Measurements from ENCODE around the gene ACSBG1. TPM values are rescaled to one million over a fixed set of nuclear protein-coding genes. Genes with fewer than 3 reads are reported as not detected.
A peak's percentile ranks its signal among the peaks of the same experiment; 100 is the strongest.

ACSBG1 gene
- total RNA-seq, 4 donors from 2014 or later, result 61.8 to 375 (median 102) TPM

DNA sequence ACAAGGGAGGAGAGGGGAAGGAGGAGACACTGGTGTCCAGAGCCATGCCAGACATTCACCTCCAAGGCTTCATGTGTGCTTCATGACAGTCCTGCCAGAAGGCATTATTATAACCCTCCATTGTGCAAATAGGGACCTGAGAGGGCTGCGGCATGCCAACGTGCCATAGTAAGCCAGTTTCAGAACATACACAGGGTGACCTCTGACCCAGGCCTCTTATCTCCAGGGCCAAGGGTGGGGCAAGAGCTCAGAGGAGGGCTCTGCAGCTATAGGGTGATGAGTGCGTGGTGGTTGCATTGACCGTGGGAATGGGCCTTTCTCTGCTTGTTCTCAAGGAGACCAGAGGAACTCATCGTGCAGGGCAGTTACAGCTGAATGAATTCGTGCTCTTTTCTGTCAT is 9.7 kb upstream of the ACSBG1 start:
- Histone ChIP-seq H3K27ac (no peak overlapping the region), H3K4me1 (no peaks in the 10 kb centered on the region), H3K36me3 (no peaks in the 10 kb centered on the region), H3K4me3 (no peak overlapping the region), H3K9me3 (no peaks in the 10 kb centered on the region), H3K27me3 (no peaks in the 10 kb centered on the region)
- 84% methylated on average over 6 of the region's 6 CpGs for WGBS
- TF ChIP-seq POLR2AphosphoS5 (IDR thresholded peaks at IDR 0.05) (no peak), EP300 (IDR thresholded peaks at IDR 0.05) (no peak), POLR2A (IDR thresholded peaks at IDR 0.05) (no peak)
- TF ChIP-seq, protein P1, sequence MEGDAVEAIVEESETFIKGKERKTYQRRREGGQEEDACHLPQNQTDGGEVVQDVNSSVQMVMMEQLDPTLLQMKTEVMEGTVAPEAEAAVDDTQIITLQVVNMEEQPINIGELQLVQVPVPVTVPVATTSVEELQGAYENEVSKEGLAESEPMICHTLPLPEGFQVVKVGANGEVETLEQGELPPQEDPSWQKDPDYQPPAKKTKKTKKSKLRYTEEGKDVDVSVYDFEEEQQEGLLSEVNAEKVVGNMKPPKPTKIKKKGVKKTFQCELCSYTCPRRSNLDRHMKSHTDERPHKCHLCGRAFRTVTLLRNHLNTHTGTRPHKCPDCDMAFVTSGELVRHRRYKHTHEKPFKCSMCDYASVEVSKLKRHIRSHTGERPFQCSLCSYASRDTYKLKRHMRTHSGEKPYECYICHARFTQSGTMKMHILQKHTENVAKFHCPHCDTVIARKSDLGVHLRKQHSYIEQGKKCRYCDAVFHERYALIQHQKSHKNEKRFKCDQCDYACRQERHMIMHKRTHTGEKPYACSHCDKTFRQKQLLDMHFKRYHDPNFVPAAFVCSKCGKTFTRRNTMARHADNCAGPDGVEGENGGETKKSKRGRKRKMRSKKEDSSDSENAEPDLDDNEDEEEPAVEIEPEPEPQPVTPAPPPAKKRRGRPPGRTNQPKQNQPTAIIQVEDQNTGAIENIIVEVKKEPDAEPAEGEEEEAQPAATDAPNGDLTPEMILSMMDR (IDR thresholded peaks at IDR 0.05), result no peak
- peak in 1 of 2 donors; percentile 35 for DNase-seq (ENCODE audit: low spot score in 2 of 2)

DNA sequence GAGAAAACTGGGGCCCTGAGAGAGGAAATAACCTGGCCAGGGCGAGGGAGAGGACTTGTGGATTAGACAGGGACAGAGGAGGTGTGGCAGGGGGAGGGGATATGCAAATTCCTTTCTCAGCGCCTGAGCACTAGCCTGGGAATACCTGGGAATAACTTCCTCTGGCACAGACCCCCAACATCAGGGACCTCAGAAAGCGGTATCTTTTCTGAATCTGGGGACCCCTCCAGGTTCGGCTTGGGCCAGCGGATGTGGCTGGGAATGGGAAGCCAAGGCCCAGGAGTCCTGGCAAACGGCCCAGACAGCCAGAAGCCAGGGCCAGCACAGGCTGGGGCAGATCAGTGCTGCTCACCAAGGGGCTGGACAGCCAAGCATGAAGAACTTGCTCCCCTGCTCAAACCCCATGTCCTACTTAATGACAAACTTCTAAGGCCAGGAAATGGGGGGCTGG is 9.2 kb upstream of the ACSBG1 start:
- Histone ChIP-seq H3K9me3 (no peaks in the 10 kb centered on the region), H3K4me1 (no peaks in the 10 kb centered on the region), H3K4me3 (no peak overlapping the region), H3K36me3 (no peaks in the 10 kb centered on the region), H3K27ac (no peak overlapping the region), H3K27me3 (no peaks in the 10 kb centered on the region)
- WGBS, result 44% methylated on average over 4 of the region's 6 CpGs
- no peak for TF ChIP-seq POLR2A (IDR thresholded peaks at IDR 0.05)
- TF ChIP-seq, protein P1 (IDR thresholded peaks at IDR 0.05), result no peak
- no peak for TF ChIP-seq EP300 (IDR thresholded peaks at IDR 0.05)
- TF ChIP-seq POLR2AphosphoS5 (IDR thresholded peaks at IDR 0.05), result no peak
- peak in 1 of 2 donors; percentile 55 for DNase-seq (ENCODE audit: low spot score in 2 of 2)

DNA sequence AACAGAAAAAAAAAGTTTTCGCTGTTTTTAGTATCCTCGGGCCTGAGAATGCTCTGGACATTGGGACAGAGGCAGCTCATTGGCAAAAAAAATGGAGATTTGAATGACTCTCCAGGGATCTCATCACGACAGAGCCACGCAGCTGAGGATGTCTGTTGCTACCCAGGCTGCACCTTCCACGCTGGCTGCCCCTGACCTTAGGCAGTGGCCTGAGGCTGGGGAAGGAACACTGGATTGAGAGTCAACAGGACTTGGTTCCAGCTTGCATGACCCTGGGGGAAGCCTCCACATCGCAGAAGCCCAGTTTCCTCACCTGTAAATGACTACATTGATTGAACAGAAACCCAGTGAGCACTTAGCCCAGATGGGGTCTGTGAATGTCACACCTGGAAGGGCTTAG is 8.7 kb upstream of the ACSBG1 start:
- Histone ChIP-seq H3K9me3 (no peaks in the 10 kb centered on the region), H3K4me3 (no peak overlapping the region), H3K27ac (no peak overlapping the region), H3K36me3 (no peaks in the 10 kb centered on the region), H3K4me1 (no peaks in the 10 kb centered on the region), H3K27me3 (no peaks in the 10 kb centered on the region)
- TF ChIP-seq, protein P1 (IDR thresholded peaks at IDR 0.05), result no peak
- TF ChIP-seq EP300 (IDR thresholded peaks at IDR 0.05) (no peak), POLR2AphosphoS5 (IDR thresholded peaks at IDR 0.05) (no peak), POLR2A (IDR thresholded peaks at IDR 0.05) (no peak)
- WGBS, result 89% methylated on average over 6 of the region's 6 CpGs
- DNase-seq (ENCODE audit: low spot score in 2 of 2), result peak in 1 of 2 donors; percentile 21

DNA sequence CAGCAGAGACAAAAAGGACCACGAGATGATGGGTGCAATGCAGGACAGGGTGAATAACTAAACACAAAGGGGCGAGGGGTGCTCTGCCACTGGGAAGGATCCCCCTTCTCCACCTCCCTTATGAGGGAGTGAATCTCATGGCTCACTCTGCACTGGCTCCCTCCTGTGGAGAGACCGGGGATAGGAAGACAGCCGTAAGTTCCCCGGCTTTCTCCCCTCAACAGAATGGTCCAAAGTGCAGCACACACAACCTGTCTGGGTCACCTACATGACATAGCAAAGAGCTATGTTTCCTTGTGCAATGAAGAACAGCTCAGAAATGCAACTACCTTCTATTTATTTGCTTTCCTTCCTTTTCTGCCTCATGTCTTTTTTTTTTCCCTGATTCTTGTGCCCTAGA is 7.8 kb upstream of the ACSBG1 start:
- H3K9me3 ChIP-seq, result no peaks in the 10 kb centered on the region
- H3K27me3 ChIP-seq, result no peaks in the 10 kb centered on the region
- no peak overlapping the region for H3K27ac ChIP-seq
- WGBS, result 68% methylated on average over 5 of the region's 5 CpGs
- TF ChIP-seq POLR2A (IDR thresholded peaks at IDR 0.05), result no peak
- TF ChIP-seq, protein P1 (IDR thresholded peaks at IDR 0.05), result peak in 1 of 2 donors; percentile 33
- TF ChIP-seq POLR2AphosphoS5 (IDR thresholded peaks at IDR 0.05), result no peak
- H3K4me3 ChIP-seq, result no peak overlapping the region
- no peaks in the 10 kb centered on the region for H3K36me3 ChIP-seq
- no peaks in the 10 kb centered on the region for H3K4me1 ChIP-seq
- no peak for DNase-seq (ENCODE audit: low spot score in 2 of 2)

DNA sequence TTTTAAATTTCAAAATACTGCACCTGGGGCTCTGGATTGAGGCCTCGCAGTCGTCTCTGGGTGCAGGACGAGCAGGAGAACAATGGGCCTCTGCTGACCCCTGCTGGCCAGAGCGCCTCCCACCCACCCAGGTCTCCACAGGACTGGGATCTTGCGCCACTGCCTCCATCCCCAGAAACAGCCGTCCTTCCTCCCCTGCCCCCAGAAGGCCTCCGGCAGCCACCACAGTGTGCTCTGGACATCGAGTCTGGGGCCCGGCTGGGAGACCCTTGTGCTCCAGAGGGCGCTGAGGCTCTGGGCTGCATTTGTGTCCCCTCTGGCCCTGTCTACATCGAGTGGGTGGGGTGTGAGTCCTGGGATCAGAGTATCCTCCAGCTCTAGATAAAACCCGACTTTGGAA is 6.7 kb upstream of the ACSBG1 start:
- DNase-seq (ENCODE audit: low spot score in 2 of 2), result peak; percentile 90
- Histone ChIP-seq H3K36me3 (no peaks in the 10 kb centered on the region), H3K4me1 (no peaks in the 10 kb centered on the region), H3K4me3 (no peak overlapping the region), H3K27me3 (no peaks in the 10 kb centered on the region), H3K27ac (no peak overlapping the region), H3K9me3 (no peaks in the 10 kb centered on the region)
- WGBS, result 15% methylated on average over 10 of the region's 12 CpGs
- TF ChIP-seq, protein P1 (IDR thresholded peaks at IDR 0.05), result peak; percentile 86 to 88
- TF ChIP-seq POLR2AphosphoS5 (IDR thresholded peaks at IDR 0.05), result no peak
